Thyroid gland (tissue), 4 donors: ENCODE results near the gene NFIB.

Experiments used
- CTCF ChIP-seq, 6 experiments: fragments of 200-600 bp in 3 of 6; fragments of 450-650 bp in 3 of 6; sonication (generic) in 3 of 6; IDR thresholded peaks; one replicate each; pipeline ENCODE4 v1.5.1; 2016 to 2019; ENCODE audit warnings: antibody characterized with exemption in 6 of 6, mild to moderate bottlenecking in 2 of 6, inconsistent platforms in 1 of 6, moderate library complexity in 1 of 6
- POLR2A ChIP-seq, 2 donors: fragments of 450-650 bp; IDR thresholded peaks; one replicate each; pipeline ENCODE4 v1.6.1; 2017; ENCODE audit warnings: antibody characterized with exemption in 2 of 2, mild to moderate bottlenecking in 2 of 2, moderate library complexity in 1 of 2

- TF ChIP-seq CTCF (IDR thresholded peaks at IDR 0.05) (no peak), POLR2A (IDR thresholded peaks at IDR 0.05) (no peak)
These were observed 73.4 kb downstream of the NFIB start for GRCh38 chr9:14240537-14240936.
